Activated T-cell treated with anti-CD3 and anti-CD28 coated beads for 24 hours (primary cell): ENCODE data around the gene FKBP1B.
"Not testable (repeated sequence)": the region's sequence is repeated elsewhere in the genome, so short reads cannot be mapped to it uniquely, and the experiment has no call there.

ENCODE experiments used
- DNase-seq: peaks from one replicate; pipeline ENCODE4 v3.0.0-alpha.2; 2020; ENCODE audit warnings: low read depth

The FKBP1B gene

DNA sequence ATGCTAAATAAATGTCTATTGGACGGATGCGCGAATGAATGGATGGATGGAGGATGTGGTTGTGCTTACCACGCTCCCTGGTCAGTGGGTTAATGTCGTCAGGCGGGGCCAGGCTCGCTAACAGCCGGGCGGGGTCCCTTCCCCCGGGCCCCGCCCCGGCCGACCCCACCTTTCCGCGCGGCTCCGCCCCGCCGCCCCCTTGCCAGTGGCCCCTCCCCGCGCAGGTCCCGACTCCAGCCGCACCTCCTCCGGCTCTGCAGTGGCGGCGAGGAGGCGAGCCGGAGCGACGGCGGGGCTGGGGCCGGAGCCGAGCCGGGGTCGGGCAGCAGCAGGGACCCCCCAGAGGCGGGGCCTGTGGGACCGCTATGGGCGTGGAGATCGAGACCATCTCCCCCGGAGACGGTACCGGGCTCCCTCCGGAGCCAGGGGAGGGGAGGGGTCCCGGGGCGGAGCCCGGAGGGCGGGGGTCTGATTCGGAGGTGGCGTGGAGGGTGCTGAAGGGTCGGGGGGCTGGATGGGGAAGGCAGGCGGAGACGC, at the start of gene FKBP1B:
TSS of gene FKBP1B (plus strand) at position 257 of the 537 bp plus-strand sequence. CDS start at position 366, 109 bp downstream.
- DNase-seq: peak; percentile 36

GRCh38 chr2:24007693-24008092, 41.8 kb upstream of the FKBP1B start:
- no peak for DNase-seq

DNA sequence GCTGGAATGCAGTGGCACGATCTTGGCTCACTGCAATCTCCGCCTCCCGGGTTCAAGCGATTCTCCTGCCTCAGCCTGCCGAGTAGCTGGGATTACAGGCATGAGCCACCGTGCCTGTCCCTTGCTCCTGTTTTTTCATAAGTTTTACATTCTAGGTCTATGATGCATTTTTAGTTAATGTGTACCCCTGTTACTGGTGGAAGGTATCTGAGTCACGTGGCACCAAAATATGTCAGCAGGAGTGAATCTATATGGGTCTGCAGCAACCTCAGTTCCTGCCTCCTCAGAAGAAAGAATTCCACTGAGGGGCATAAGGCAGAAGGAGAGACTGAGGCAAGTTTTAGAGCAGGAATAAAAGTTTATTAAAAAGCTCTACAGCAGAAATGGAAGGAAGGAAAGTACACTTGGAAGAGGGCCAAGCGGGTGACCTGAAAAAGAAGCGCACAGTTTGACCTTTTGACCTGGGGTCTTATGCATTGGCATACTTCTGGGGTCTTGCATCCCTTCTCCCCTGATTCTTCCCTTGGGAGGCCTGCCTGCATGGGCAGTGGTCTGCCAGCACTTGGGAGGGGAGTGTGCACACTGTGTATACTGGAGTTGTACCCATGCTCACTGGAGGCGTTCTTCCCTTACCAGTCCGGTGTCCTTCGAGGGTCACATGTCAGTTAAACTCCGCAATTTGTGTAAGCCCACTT, 40.7 kb upstream of the FKBP1B start:
- no peak for DNase-seq

DNA sequence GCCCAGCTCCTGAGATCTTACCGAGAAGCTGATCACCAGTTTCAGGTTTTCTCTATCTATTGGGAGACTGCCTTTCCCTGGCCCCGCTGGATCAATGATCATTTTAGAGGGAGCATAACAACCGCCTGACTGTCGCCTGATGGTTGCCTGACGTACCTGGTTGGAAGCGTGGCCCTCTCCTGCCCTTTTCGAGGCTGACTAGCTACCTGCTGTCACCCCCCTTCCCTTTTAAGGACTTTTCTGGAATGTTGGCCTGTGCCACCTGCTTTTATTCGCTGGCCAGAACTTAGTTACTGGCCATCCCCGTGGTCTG, 40.2 kb upstream of the FKBP1B start:
- DNase-seq: no peak

DNA sequence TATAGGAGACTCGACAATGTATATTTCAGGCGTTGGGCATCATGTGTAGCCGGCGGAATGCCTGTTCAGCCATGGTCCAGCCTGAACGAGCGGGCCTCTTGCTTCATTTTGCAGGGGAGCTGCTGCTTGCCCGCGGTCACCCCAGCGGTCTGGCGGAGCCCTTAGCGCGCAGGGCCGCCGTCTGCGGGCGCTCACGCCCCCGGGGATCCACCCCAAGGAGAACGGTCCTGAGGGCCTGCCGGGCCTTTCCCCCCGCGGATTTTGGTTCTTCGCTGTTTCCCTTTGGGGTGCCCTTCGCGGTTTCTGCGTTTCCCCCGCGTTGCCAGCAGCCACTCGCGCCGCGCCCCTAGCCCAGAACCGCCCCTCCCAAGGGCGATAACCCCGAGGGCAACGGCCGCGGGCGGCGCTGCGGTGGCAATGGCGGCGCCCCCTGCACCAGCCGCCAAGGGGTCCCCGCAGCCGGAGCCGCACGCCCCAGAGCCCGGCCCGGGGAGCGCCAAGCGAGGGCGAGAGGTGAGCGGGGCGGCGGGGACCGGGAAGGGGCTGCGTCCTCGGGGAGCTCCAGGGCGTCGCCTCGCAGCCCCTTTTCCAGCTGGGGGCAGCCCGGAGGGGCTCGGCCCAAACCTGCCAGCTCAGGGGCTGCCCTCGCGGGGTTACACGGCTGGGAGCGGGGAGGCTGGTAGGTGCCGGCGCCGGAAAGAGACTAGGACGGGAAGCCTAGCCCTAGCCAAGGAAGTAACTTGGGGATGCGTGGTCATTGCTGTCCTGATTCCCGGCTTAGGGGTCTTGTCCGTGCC, 39.7 kb upstream of the FKBP1B start, which contains the start of gene MFSD2B:
TSS of gene MFSD2B (plus strand) at position 406 of the 797 bp plus-strand sequence. CDS start at position 418, 12 bp downstream.
- DNase-seq: no peak

GRCh38 chr2:24010477-24011249, 38.9 kb upstream of the FKBP1B start:
- DNase-seq: no peak

DNA sequence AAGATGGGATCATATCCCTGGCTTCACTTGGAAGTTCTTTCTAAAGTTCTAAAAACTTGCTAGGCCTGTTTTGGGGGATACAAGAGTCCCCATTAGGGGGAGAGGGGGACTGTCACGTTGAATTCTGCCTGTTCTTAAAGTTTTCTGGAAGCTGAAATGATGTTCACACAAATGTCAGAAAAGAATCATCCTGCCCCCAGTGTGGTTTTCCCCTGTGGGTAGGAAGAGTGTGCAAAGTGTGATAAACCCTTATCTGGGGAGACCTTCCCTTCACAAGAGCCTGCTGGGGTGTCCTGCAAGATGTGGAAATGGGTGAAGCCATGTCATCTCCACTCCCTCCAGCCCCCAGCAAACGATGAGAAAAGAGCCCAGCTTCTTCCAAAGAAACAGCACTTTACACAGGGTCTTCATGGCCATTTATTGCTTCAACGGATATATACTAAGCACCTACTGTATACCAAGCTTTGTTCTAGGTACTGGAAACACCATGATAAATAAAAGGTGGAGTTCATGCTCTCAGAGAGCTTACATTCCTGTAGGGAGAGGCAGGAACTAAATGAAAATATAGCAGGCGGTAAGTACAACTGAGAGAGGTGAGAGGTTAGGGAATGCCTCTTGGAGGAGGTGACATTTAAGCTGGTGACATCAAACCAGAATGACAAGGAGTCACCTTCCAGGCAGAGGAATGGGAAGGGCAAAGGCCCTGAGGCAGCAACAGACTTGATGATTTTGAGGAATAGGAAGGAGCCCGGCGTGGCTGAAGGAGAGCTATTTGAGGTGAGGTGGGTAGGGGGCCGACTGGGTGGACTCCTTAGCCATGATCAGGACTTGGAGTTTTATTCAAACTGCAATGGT, 38.1 kb upstream of the FKBP1B start:
- no peak for DNase-seq

GRCh38 chr2:24012521-24013188, 36.9 kb upstream of the FKBP1B start:
- no peak for DNase-seq

DNA sequence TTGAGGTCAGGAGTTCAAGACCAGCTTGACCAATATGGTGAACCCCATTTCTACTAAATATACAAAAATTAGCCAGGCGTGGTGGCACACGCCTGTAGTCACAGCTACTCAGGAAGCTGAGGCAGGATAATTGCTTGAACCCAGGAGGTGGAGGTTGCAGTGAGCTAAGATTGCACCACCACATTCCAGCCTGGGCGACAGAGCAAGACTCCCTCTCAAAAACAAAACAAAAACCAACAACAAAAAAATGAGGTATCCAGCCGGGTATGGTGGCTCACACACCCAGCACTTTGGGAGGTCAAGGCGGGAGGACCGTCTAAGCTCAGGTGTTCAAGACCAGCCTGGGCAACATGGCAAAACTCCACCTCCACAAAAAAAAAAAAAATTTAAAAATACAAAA, 34.6 kb upstream of the FKBP1B start:
- not testable (repeated sequence) for DNase-seq

DNA sequence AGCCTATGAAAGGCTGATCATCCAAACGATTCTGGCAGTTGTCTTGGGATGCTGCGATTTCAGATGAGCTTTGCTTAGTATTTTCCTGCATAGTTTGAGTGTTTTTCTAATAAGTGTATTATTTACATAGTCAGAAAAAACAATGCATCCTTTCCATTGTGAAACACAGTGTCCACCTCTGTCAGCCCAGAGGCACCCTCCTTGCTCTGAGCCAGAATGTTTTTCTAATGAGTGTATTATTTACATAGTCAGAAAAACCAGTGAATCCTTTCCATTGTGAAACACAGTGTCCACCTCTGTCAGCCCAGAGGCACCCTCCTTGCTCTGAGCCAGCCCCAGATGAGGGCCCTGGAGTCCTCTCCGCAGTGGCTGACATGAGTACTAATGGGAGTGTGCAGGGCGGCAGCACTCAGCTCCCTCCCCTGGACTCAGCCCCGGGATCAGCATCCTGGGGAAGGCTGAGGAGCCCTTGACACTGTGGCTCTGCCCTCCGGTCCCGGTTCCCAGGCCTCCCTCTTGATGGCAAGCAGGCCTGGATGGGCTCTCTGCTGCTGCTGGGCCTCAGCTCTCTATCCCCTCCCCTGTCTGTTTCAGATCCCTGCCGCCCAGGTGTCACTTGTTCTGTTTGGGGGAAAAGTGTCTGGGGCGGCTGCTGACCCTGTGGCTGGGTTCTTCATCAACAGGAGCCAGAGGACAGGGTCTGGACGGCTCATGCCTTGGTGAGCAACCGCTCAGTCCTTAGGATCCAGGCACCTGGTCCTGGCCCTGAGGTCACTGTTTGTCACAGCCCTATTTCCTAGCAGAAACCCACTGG, 33.8 kb upstream of the FKBP1B start:
- DNase-seq: no peak

DNA sequence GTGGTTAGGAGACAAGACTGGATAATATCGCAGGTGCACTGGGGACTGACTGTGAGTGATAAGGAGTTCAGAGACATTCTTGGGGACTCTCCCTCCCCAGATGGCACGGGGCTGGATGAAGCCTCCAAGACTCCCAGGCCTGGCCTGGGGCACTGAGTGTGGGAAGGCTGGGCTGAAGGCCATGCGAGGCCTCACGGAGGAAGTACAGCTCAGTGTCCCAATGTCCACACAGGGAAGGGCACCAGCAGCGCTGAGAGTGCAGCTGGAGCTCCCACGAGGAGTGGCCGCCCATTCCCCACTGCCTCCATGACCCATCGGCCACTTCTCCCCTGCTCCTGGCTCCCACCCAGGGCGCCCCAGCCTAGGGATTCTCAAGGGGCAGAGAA, 33.2 kb upstream of the FKBP1B start:
- DNase-seq: no peak

DNA sequence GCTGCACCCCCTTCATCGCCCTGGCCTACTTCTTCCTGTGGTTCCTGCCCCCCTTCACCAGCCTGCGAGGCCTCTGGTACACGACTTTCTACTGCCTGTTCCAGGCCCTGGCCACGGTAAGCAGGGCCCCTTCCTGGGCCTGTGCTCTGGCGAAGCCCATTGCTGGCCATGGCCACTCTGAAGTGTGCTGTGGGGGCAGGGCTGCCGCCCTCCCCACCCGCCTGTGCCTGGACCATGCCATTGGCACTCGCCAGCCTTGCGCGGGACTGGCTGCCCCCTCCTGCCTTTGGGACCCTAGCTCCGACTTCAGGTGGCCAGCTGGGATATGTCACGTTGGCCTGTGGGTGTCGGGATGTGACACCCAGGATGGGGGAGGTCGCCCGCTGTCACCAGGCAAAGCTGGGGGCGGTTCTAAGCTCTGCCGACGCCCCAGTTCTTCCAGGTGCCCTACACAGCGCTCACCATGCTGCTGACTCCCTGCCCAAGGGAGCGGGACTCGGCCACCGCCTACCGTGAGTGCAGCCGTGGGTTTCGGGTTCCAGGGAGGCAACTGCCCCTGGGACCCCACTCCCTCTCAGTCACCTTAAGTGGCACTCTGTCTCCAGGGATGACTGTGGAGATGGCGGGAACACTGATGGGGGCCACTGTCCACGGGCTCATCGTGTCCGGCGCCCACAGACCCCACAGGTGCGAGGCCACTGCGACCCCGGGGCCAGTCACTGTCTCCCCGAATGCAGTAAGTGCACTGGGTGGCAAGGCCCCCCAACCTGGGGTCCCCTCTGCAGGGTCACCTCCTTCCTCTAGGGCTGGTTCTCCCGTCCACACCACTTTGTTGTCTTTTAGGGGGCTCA, 32.5 kb upstream of the FKBP1B start:
- DNase-seq: no peak

GRCh38 chr2:24017711-24018110, 31.8 kb upstream of the FKBP1B start:
- no peak for DNase-seq

- no peak for DNase-seq
Observed at GRCh38 chr2:24018241-24018640, 31.3 kb upstream of the FKBP1B start.

- no peak for DNase-seq
Observed at GRCh38 chr2:24019729-24020128, 29.8 kb upstream of the FKBP1B start.

- no peak for DNase-seq
Observed at GRCh38 chr2:24020244-24020643, 29.3 kb upstream of the FKBP1B start.

DNA sequence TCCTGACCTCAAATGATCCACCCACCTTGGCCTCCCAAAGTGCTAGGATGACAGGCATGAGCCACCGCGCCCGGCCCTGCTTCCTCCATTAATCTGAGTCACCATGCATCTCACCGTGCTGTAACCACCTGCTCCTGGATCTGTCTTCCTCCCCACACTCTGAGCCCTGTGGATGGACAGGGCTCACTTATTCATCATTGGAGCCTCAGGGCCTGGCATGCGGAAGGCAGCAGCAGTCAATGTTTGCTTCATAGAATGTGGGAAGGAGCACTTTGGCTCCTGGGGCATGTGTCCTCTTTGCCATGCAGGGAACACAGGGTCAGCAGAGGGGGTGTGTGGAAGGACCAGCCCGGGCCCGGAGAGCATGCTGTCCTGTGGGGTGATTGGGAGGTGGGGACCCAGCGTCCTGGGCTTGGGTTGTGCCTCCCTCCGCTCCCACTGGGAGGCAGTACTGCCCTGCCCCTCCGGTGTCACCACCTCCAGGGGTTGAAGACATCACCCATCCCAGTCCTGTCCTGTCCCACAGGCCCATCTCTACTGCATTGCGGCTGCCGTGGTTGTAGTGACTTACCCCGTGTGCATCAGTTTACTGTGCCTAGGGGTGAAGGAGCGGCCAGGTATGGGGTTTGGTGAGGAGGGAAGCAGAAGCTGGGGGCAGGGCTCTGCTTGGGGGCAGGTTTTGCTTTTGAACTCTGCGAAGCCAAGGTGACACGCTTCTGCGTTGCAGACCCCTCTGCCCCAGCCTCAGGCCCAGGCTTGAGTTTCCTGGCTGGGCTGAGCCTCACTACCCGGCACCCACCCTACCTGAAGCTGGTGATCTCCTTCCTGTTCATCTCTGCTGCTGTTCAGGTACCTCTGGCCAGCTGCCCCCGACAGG, 28.2 kb upstream of the FKBP1B start:
- DNase-seq: no peak

DNA sequence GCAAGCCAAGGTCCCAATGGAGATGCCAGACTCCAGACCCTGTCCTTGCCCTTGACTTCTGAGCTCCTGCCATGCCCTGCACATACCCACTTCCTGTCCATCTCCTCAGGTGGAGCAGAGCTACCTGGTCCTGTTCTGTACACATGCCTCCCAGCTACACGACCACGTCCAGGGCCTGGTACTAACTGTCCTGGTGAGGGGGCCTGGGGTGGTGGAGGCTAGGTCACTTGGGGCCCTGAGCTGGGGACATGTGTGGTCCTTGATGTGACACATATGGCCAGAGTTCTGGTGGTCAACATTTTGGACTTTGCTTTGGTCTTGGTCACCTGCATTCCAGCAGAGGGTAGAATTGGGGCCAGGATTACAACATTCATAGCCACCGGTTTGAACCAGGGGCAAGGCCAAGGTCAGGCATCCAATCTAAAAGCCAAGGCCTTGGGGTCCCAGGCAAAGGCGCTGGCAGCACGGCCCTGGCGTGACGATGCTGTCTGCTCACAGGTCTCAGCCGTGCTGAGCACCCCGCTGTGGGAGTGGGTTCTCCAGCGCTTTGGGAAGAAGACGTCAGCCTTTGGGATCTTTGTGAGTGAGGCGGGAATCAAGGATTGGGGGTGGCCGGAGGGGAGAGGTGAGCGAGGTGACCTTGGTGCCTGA, 27.1 kb upstream of the FKBP1B start:
- DNase-seq: no peak
